Renal cortex interstitium (tissue), 15 donors: ENCODE measurements around the gene PSTK. TPM values are rescaled to one million over a fixed set of nuclear protein-coding genes. Genes with fewer than 3 reads are reported as not detected.

Experiments
- DNase-seq, 11 donors: peaks; one replicate each; pipeline ENCODE4 v3.0.0-alpha.2; 2013; ENCODE audit warnings: low read depth in 9 of 11, low spot score in 4 of 11; ENCODE audit errors: extremely low read depth in 1 of 11
- long read RNA-seq, 16 experiments: transcript quantifications; one replicate each; lab custom pipeline, GENCODE V29; 2026
- polyA plus RNA-seq, 3 donors: library from polyadenylated mRNA; unstranded; fragments of 120-200 nt; gene quantifications; one replicate each; pipeline ENCODE4 v1.2.1, GENCODE V29; 2013; ENCODE audit not compliant: insufficient read length in 3 of 3

PSTK gene, protein sequence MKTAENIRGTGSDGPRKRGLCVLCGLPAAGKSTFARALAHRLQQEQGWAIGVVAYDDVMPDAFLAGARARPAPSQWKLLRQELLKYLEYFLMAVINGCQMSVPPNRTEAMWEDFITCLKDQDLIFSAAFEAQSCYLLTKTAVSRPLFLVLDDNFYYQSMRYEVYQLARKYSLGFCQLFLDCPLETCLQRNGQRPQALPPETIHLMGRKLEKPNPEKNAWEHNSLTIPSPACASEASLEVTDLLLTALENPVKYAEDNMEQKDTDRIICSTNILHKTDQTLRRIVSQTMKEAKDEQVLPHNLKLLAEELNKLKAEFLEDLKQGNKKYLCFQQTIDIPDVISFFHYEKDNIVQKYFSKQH
- polyA plus RNA-seq, result 10 to 100 TPM in 2 of 3 donors, 1 to 10 TPM in 1; 9.1 to 11.7 (median 11.2) TPM
- long read RNA-seq, donor 1, partial matches to known transcripts, result 0 of 2 reads
- long read RNA-seq, donor 1, other reads (novel, unspliced or antisense), result 0 of 2 reads
- long read RNA-seq, donor 2, partial matches to known transcripts, result 0 of 5 reads
- long read RNA-seq, donor 2, other reads (novel, unspliced or antisense), result 0 of 5 reads
- long read RNA-seq, donor 3, transcript PSTK-203 (6 exons, 1,098 nt), result major isoform, 5 of 6 reads
- long read RNA-seq, donor 3, partial matches to known transcripts, result 0 of 6 reads
- long read RNA-seq, donor 3, other reads (novel, unspliced or antisense), result 0 of 6 reads
- long read RNA-seq, donor 4, partial matches to known transcripts, result 0 of 3 reads
- long read RNA-seq, donor 4, other reads (novel, unspliced or antisense), result 0 of 3 reads
- long read RNA-seq, donor 5, result 0 reads
- long read RNA-seq, donor 6, result 0 reads
- long read RNA-seq, donor 7, transcript PSTK-203 (6 exons, 1,098 nt), result major isoform, 5 of 5 reads
- long read RNA-seq, donor 7, partial matches to known transcripts, result 0 of 5 reads
- long read RNA-seq, donor 7, other reads (novel, unspliced or antisense), result 0 of 5 reads
- long read RNA-seq, donor 8, partial matches to known transcripts, result 0 of 3 reads
- long read RNA-seq, donor 8, other reads (novel, unspliced or antisense), result 0 of 3 reads
- long read RNA-seq, donor 9, partial matches to known transcripts, result 0 of 10 reads
- long read RNA-seq, donor 9, other reads (novel, unspliced or antisense), result 9 of 10 reads
- long read RNA-seq, donor 10, partial matches to known transcripts, result 0 of 2 reads
- long read RNA-seq, donor 10, other reads (novel, unspliced or antisense), result 0 of 2 reads
- long read RNA-seq, donor 11, partial matches to known transcripts, result 0 of 1 reads
- long read RNA-seq, donor 11, other reads (novel, unspliced or antisense), result 0 of 1 reads
- long read RNA-seq, donor 12, result 0 reads
- long read RNA-seq, donor 13, result 0 reads
- long read RNA-seq, donor 14, result 0 reads
- long read RNA-seq, donor 15, result 0 reads
- long read RNA-seq, donor 16, partial matches to known transcripts, result 12 of 34 reads
- long read RNA-seq, donor 16, other reads (novel, unspliced or antisense), result 14 of 34 reads

DNA sequence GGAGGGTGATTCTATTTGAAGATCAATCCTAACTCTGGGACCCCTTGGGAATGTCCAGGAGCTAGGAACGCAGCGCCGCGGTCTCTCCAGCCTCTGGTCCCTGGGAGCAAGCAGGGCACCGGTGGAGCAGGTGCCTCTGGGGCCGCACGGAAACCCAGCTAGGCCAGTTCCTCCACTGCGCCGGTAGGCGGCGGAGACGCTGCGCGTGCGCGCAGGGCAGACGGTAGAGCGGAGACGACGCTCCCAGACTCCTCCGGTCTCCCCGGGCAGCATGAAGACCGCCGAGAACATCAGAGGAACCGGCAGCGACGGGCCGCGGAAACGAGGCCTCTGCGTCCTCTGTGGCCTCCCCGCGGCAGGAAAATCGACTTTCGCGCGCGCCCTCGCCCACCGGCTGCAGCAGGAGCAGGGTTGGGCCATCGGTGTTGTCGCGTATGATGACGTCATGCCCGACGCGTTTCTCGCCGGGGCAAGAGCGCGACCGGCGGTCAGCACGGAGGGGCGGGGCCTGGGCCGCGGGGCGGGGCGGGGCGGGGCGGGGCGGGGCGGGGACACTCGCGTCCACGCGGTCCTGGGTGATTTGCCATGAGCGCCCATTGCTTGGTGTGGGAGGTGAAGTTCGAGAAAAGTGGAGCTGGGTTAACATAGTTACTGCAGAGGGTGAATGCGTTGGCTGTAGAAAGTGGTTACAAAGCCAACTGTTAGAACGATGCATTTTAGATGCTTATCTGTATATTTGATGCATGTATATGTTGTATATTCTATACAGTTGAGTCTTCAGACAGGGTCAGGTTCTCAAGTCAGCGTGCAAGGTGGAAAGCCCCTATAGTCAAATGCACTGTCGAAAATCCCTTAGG, at the start of gene PSTK:
TSS of gene PSTK (plus strand) at position 193 of the 857 bp plus-strand sequence. CDS start at position 272, 79 bp downstream.
- DNase-seq, result peak; percentile 81 to 92 (median 90)

DNA sequence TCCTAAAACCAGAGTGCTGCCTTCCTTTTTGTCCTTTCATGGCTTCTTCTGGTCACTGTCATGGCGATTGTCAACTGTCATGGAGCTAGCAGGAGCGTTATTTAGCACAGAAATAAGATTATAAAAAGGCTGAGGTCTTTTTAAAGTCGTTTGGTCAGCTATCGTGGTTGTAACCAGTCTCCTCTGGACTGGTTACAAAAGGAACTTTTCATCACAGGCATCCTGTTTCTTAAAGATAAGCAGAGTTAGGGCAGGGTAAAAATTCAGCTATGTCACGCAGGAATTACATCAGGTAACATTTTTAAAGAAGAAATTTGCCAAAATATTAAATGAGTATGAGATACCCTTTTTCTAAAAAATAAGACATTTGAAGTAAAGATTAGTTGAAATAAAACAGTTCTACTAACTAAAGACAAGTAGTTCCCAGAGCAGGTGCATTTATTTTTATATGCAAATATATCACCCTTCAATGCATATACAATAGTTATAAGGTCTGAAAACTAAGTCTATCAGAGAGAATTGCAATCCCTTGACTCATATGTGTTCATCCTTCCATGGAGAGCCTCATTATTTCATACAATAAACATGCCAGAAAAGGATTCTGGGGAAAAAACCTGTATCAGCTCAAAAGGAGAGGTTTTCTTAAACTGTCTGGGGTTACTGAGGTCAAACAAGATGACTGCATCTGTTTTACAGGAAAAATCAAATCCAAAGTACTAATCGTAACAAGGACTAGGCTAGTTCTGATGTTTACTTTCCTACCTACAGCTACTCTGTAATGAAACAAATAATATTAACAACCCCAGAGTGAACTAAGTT, 48.9 kb upstream of the PSTK start:
- no peak for DNase-seq

DNA sequence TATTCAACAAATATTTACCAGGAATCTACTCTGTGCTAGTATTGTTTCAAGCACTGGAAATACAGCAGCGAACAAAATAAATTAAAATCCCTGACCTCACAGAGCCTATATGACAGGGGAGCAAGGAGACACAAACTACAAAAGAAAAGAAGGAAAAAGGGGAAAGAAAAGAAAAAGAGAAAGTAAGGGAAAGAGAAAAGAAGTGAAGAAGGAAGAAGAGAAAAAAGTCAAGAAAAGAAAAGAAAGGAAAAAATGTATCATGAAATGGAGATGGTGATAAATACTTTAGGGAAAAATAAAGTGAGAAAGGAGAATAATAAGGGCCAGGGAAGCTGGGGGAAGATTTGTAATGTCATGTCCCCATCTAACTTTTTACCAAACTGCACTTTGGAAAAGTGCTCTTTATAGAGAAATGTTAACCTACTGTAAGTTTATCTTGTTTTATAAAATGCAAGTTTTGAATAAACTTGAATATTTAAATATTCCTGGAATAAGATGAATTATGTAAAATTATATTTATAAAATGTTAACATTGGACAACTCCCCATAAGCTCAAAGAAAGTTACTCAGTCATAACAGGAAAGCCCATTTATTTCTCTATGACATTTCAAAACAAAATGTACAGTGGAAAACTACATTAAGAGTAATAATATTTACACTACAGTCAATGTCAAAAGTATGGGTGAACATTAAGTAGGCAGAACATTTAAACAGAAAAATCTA, 40.9 kb upstream of the PSTK start:
- no peak for DNase-seq

DNA sequence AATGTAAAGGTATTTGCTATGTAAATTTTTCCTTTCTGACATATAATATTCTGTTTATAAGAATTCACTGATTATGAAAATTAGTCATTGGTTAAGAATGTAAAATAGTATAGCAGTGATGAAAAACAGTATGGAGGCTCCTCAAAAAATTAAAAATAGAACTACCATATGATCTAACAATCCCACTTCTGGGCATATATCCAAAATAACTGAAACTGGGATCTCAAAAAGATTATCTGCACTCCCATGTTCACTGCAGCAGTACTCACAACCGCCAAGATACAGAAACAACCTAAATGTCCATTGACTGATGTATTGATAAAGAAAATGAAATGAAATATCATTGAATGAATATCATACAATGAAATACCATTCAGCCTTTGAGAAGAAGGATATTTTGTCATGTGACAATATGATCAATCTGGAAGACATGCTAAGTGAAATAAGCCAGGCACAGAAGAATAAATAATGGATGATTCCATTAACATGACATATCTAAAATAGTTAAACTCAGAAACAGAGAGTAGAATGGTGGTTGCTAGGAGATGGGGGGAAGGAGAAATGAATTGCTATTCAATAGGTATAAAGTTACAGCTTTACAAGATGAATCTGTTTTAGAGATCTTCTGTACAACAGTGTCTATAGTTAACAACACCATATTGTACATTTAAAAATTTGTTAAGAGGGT, 40.2 kb upstream of the PSTK start:
- no peak for DNase-seq

DNA sequence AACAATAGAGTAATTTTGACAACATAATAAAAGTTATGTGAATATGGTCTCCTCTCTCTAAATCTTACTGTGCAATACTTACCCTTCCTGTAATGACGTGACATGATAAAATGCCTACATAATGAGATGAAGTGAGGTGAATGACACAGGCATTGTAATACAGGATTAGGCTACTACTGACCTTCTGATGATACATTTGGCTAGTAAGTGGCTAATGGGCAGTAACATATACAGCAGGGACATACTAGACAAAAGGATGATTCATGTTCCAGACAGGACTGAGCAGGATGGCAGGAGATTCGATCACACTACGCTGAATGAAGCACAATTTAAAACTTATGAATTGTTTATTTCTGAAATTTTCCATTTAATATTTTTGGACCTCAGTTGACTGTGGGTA, 30.9 kb upstream of the PSTK start:
- DNase-seq, result no peak

DNA sequence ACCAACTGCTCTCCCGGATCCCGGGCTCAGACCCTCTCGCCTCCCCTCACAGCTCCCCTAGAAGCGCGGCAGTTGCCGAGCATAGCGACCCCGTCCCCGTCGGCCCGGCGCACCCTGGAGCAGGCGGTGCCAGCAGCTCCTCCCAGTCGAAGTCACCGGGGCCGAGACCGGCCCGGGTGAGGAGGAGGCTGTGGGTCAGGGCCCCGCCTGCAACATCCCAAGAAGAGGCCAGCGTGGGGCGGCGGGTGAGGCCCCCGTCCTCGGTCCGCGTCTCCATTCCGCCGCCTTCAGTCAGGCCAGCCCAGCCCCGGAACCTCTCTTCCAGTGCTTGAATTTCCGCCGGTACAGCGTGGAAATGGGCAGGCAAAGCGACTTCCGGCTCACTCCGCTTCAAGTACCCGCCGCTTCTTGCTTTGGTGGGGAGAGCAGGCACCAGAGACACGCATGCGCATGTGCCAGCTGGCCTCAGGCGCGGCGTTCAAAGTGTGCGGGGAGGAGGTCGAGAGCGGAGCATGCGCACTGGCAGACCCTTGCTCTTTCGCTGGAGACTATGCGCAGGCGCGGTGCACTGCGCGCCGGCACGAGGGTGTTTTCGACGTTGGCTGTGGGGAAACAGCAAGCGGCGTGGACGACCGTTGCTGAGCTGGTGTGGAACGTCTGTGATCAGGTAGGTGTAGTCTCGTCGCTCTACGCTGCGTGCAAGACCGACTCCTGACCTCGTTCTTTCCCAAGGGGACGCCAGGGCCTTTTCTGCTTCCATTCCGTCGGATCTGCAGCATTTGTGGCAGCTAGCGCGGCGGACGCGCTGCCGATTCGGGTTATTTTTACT, 26.1 kb upstream of the PSTK start, which contains the start of gene C10orf88:
TSS of gene C10orf88 (minus strand) at position 326 of the 829 bp plus-strand sequence. CDS start at position 277, 49 bp downstream.
- DNase-seq, result peak; percentile 89 to 98 (median 97)

DNA sequence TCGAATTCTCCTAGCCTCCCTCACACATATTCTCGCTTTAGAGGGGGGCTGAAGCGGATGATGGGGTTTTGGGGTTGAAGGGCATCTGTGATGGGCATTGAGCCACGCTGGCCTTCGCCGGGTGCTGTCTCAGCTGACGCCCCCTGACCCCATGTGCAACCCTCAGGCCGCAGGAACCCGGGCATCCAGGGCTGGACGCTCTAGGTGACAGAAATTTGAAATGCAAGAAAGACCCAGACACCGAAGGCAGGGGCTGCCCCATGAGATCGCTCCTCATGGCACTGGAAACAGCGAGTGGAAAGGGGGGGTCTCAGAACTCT, 25.5 kb upstream of the PSTK start:
- peak in 1 of 11 donors; percentile 2 for DNase-seq

DNA sequence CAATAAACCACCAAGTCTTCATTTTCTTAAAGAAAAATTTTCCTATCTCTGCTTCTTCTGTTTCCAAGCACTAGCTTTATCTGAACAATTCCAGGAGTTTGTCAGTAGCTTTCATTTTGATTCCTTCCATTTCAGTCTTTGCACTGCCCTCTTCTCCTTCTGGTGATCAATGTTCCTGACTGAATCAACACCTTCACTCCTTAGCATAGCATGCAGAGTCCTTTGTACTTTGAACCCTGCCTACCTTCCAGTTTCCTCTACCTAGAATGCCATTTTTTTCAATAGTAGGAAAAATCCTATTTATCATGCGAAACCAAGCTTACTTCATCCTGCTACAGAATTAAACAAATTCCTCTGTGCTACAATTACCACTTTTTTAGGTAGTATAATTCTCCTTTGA, 24.3 kb upstream of the PSTK start:
- no peak for DNase-seq

DNA sequence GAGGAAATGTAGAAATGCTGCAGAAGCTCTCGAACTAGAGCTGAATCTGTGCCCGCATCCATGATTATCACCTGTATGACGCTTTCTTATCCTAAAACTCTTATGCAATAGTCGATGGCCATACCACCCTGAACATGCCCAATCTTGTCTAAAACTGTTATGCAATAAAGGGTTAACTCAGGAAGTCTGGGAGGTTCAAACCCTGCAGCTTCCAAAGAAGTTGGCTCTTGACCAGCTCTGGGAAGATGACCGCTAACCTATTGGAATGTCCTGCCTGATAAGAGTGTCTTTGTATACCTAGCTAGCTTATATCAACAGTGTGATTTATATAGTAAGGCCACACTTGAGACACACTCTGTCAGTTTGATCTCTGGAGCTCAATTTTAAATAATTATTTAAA, 22.7 kb upstream of the PSTK start:
- DNase-seq, result no peak

DNA sequence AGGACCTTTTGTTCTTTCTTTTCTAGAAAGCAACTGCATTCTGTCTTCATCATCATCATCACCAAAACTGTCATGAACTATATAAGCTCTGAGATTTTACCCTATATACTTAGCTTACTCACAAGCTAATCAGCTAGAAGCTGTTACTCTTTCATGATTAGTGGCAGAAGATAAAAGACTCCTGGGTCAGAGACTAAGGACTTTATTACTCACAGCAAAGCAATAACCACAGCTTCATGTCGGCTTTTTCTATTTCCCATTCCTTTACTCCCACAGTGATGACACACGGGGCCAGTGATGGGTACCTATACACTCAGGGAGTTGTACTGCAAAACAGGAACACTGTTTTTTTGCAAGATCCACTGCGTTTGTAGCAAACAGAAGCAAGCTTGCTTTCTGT, 17.8 kb upstream of the PSTK start:
- DNase-seq, result no peak

DNA sequence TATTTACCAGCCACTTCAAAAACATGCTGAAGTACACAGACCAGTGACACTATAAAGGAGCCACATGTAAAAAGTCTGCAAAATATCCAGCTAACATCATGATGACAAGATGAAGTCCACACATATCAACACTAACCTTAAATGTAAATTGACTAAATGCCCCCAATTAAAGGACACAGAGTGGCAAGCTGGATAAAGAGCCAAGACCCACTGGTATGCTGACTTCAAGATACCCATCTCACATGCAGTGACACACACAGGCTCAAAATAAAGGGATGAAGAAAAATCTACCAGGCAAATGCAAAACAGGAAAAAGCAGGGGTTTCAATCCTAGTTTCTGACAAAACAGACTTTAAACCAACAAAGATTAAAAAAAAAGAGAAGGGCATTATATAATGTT, 13.3 kb upstream of the PSTK start:
- DNase-seq, result no peak

DNA sequence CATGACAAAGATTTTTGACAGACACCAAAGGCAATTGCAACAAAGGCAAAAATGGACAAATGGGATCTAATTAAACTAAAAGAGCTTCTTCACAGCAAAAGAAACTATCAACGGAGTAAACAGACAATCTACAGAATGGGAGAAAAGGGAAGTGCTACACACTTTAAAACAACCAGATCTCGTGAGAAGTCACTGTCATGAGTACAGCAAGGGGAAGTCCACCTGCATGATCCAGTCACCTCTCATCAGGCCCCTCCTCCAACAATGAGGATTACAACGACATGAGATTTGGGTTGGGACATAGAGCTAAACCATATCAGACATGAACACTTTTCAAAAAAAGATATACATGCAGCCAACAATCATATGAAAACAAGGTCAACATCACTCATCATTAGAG, 11.5 kb upstream of the PSTK start:
- no peak for DNase-seq

DNA sequence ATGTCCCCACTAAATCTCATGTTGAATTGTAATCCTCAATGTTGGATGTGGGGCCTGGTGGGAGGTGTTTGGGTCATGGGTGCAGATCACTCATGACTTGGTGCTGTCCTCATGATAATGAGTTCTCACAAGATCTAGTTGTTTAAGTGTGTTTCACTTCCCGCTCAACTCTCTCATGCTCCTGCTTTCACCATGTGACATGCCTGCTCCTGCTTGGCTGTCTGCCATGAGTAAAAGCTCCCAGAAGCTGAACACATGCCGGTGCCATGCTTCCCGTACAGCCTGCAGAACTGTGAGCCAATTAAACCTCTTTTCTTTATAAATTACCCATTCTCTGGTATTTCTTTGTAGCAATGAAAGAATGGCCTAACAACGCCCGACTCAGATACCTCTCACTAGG, 6.2 kb upstream of the PSTK start:
- no peak for DNase-seq

DNA sequence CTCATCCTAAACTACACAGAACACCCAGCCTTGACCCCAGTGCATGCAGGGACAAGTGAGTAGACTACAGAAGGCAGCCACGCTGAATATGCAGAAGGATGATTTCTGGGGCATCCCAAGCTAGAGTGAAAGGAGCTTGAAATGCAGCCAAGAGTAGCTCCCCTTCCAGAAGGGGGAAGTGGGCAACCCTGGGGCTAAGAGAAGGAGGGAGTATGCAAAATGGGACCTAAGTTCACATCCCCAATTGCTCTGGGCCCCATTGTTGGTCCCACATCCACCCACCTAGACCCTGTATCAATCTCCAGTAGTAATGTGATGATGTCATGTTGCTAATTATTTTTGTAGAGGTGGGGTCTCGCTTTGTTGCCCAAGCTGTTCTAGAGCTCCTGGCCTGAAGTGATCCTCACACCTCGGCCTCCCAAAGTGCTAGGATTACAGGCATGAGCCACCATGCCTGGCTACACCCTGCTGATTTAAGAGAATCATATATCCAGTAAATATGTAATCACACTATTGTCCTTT, 5.6 kb upstream of the PSTK start:
- no peak for DNase-seq

DNA sequence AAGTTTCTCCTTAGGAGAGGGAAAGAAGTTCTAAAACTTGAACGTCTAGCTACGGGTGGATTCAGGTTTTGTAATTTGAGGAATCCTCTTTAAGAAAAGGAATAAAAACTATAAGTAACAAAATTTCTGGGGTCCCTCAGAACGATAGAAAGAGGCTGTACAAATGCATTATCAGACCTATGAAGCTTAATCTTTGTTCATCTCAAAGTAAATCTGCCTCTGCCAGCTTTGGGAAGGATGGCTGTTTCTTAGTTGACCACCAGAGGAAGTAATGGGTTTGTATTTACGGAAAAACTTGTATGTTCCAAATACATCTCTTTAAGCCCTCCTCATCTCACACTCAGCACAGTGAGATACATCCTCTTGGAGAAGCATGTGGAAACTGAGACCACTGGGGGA, 864 bp downstream of the PSTK start:
- DNase-seq, result peak in 4 of 11 donors; percentile 17 to 29 (median 22)
